ENCODE measurements around the gene FHL1.

DNA sequence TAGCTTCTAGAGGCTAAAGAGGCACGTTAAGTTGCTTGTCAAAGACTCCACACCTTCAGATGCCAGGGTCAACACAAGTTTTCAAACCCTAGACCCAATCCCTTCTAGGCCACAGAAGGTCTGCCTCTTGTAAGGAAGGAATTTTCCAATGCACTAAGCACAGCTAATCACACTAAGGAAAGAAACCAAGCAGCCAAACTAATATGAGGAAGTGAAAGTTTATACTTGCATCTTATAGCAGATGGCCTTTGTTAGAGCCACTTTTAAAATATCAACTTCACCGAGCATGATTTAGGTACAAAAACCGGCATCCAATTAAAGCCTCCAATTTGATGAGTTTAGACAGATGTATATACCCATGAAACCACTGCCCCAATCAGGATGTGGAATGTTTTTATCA lies 9.9 kb downstream of the FHL1 start:
- TF ChIP-seq, protein P1, sequence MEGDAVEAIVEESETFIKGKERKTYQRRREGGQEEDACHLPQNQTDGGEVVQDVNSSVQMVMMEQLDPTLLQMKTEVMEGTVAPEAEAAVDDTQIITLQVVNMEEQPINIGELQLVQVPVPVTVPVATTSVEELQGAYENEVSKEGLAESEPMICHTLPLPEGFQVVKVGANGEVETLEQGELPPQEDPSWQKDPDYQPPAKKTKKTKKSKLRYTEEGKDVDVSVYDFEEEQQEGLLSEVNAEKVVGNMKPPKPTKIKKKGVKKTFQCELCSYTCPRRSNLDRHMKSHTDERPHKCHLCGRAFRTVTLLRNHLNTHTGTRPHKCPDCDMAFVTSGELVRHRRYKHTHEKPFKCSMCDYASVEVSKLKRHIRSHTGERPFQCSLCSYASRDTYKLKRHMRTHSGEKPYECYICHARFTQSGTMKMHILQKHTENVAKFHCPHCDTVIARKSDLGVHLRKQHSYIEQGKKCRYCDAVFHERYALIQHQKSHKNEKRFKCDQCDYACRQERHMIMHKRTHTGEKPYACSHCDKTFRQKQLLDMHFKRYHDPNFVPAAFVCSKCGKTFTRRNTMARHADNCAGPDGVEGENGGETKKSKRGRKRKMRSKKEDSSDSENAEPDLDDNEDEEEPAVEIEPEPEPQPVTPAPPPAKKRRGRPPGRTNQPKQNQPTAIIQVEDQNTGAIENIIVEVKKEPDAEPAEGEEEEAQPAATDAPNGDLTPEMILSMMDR (conservative IDR thresholded peaks at IDR 0.05), result no peak
- no peak for TF ChIP-seq ZFX (IDR thresholded peaks at IDR 0.05)
